ENCODE data around the gene GALNS. TPM values are rescaled to one million over a fixed set of nuclear protein-coding genes. Genes with fewer than 3 reads are reported as not detected.

The GALNS gene
- total and polyA plus RNA-seq, 2 of the 8 experiments (the other 6 are each of a cell fraction or from before 2014, with no cell fraction given) = 8.9 to 17.8 TPM

DNA sequence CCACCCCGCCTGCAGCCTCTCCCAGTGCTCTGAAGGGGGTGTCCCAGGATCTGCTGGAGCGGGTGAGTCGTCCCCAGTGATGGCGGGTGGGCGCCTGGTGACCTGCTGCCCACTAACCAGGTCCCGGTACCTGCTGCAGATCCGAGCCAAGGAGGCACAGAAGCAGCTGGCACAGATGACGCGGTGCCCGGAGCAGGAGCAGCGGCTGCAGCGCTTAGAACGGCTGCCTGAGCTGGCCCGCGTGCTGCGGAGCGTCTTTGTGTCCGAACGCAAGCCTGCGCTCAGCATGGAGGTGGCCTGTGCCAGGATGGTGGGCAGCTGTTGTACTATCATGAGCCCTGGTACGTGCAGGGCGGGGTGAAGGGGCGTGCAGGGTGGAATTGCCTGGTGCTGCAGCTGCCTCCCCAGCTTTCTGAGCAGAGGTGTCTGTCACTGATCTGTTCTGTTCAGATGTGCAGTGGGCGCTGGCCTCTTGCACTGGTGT, 49.6 kb downstream of the GALNS start:
- Histone ChIP-seq H2BK20ac (ENCODE audit: low read length) (no peak overlapping the region), H2BK120ac (replicated peaks; ENCODE audit: low read depth, low read length) (no peak overlapping the region), H3K9ac (replicated peaks in 1 of 4; ENCODE audit: extremely low read depth in 1 of 4, low read depth in 3 of 4, low read length in 3 of 4) (no peak overlapping the region), H2AK5ac (ENCODE audit: low read depth, low read length) (no peak overlapping the region), H4K8ac (ENCODE audit: extremely low read depth, insufficient read depth, low read length) (peak overlapping the region; percentile 76), H3K79me2 (ENCODE audit: control insufficient read depth in 1 of 2, insufficient read depth in 2 of 2, low read length in 2 of 2) (peaks cover 0 to 34% of the 10 kb centered on the region in 2 experiments; a peak in 2 of 4 replicates), H3K18ac (ENCODE audit: extremely low read depth, low read length) (no peak overlapping the region), H3K27ac (ENCODE audit: low read depth, low read length) (no peak overlapping the region), H3K36me3 (ENCODE audit: control insufficient read depth in 2 of 4, insufficient read depth in 4 of 4, low read length in 3 of 4) (peaks cover 36 to 63% (median 47%) of the 10 kb centered on the region in 4 experiments), H3K27me3 (replicated peaks in 1 of 4; ENCODE audit: control insufficient read depth in 3 of 4, extremely low read depth in 1 of 4, insufficient read depth in 3 of 4, low read length in 3 of 4) (no peaks in the 10 kb centered on the region), H3K79me1 (ENCODE audit: low read depth, low read length) (peaks cover 15% of the 10 kb centered on the region), H3K4me2 (ENCODE audit: insufficient read depth in 1 of 2, low read depth in 2 of 2, low read length in 2 of 2) (no peak overlapping the region), H3K23ac (ENCODE audit: insufficient read length) (no peak overlapping the region), H2AFZ (ENCODE audit: low read length) (no peak overlapping the region), H2BK5ac (ENCODE audit: low read depth, low read length) (no peak overlapping the region; the same call in 1 of the 2 replicates), H3K4ac (replicated peaks; ENCODE audit: insufficient read length, low read depth, low read length) (no peak overlapping the region), H3K4me3 (ENCODE audit: extremely low read depth in 1 of 4, insufficient read depth in 2 of 4, low read depth in 3 of 4, low read length in 4 of 4) (no peak overlapping the region), H3K14ac (ENCODE audit: insufficient read length) (no peak overlapping the region), H2BK12ac (ENCODE audit: low read depth, low read length) (no peak overlapping the region), H4K91ac (replicated peaks; ENCODE audit: insufficient read length, low read length) (no peak overlapping the region), H4K20me1 (replicated peaks in 1 of 2; ENCODE audit: control insufficient read depth in 1 of 2, insufficient read depth in 2 of 2, low read length in 2 of 2) (peaks cover 33 to 48% of the 10 kb centered on the region in 2 experiments), H3K9me3 (ENCODE audit: insufficient read depth in 2 of 2, low read depth in 1 of 2, low read length in 1 of 2) (no peaks in the 10 kb centered on the region), H4K5ac (ENCODE audit: insufficient read length, low read depth, low read length) (no peak overlapping the region), H2BK15ac (ENCODE audit: low read length) (no peak overlapping the region), H3K4me1 (replicated peaks in 1 of 4; ENCODE audit: control insufficient read depth in 3 of 4, insufficient read depth in 4 of 4, low read length in 3 of 4) (peaks cover 0 to 23% (median 13%) of the 10 kb centered on the region in 4 experiments; a peak in 6 of 7 replicates), H3K56ac (replicated peaks; ENCODE audit: insufficient read length, low read depth, low read length) (no peak overlapping the region), H3K23me2 (ENCODE audit: low read depth, low read length) (peaks cover 17% of the 10 kb centered on the region)
- DNase-seq (ENCODE audit: low read depth in 1 of 2, low spot score in 2 of 2) = no peak
- 92% methylated on average over 23 of the region's 24 CpGs; no CpG with 5 or more reads in 1 of the 2 experiments for WGBS, 2 experiments (ENCODE audit: extremely low coverage in 1 of 2, insufficient coverage in 1 of 2, insufficient read length in 1 of 2, insufficient replicate concordance in 2 of 2, low coverage in 1 of 2, low lambda C conversion rate in 2 of 2, missing lambda C conversion rate in 1 of 2)
- ChIA-PET CTCF (ENCODE audit: partially characterized antibody) (interaction anchor here (0.7 to 2.3 kb wide), 6 partner anchors 8 to 327 kb away, joined by 3 to 8 read pairs (median 3); no protein-coding TSS in a partner anchor), POLR2A (ENCODE audit: partially characterized antibody) (interaction anchor here (0.8 to 8.1 kb wide), 17 partner anchors 8 to 393 kb away, joined by 3 to 77 read pairs (median 5); partner anchors contain the start of genes PABPN1L and SLC22A31)
- no peak for FAIRE-seq
